ENCODE results near the gene LAIR2.

The LAIR2 gene

GRCh38 chr19:54521860-54522513 is 19.4 kb downstream of the LAIR2 start:
- no peak for TF ChIP-seq ZNF274 (IDR thresholded peaks at IDR 0.05; ENCODE audit: low read depth, low read length)
- H3K4me3 ChIP-seq (ENCODE audit: low read length): peak overlapping the region; percentile 11; the same call in 1 of the 2 replicates

DNA sequence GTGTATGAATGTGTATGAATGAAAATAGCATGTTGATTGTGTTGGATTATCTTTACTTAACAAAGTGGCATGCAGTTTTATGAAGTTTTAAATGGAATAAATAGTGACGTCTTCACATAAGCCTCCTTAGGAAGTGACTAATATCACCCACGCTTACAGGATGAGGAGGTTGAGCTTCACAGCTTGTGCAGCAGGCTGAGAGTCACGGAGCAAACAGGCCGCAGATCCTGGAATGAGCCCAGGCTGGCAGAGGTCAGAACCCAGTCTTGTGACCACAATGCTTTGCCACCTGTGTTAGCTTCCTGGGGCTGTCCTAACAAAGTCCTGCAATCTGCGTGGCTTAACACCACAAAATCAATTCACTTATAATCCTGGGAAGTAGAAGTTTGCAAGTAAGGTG is 20.8 kb downstream of the LAIR2 start:
- no peak for TF ChIP-seq ZNF274 (IDR thresholded peaks at IDR 0.05; ENCODE audit: low read depth, low read length)
- H3K4me3 ChIP-seq (ENCODE audit: low read length): no peak overlapping the region

- H3K4me3 ChIP-seq (ENCODE audit: low read length): no peak overlapping the region
- no peak for TF ChIP-seq ZNF274 (IDR thresholded peaks at IDR 0.05; ENCODE audit: low read depth, low read length)
Observed at GRCh38 chr19:54525636-54526035, 23.0 kb downstream of the LAIR2 start.

DNA sequence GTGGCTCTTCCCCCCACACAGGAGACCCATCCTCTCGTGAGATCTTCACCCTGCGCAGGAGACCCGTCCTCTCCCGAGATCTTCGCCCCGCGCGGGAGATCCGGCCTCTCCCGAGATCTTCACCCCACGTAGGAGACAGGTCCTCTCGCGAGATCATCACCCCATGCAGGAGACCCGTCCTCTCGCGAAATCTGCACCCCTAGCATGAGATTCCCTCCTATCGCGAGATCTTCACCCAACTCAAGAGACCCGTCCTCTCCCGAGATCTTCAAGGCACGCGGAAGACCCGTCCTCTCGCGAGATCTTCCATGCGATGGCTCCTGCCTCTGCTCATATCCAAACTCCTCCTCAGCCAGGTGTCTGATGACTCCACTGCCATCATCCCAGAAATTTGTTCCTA is 24.3 kb downstream of the LAIR2 start:
- no peak overlapping the region for H3K4me3 ChIP-seq (ENCODE audit: low read length)
- TF ChIP-seq ZNF274 (IDR thresholded peaks at IDR 0.05; ENCODE audit: low read depth, low read length): no peak

GRCh38 chr19:54530866-54531265 is 28.2 kb downstream of the LAIR2 start:
- no peak overlapping the region for H3K4me3 ChIP-seq (ENCODE audit: low read length)
- TF ChIP-seq ZNF274 (IDR thresholded peaks at IDR 0.05; ENCODE audit: low read depth, low read length): no peak

GRCh38 chr19:54532528-54532927 is 29.9 kb downstream of the LAIR2 start:
- no peak for TF ChIP-seq ZNF274 (IDR thresholded peaks at IDR 0.05; ENCODE audit: low read depth, low read length)
- peak overlapping the region; percentile 62; the same call in 1 of the 2 replicates for H3K4me3 ChIP-seq (ENCODE audit: low read length)

GRCh38 chr19:54533476-54533875 is 30.8 kb downstream of the LAIR2 start:
- H3K4me3 ChIP-seq (ENCODE audit: low read length): peak overlapping the region; percentile 62; the same call in 1 of the 2 replicates
- no peak for TF ChIP-seq ZNF274 (IDR thresholded peaks at IDR 0.05; ENCODE audit: low read depth, low read length)

DNA sequence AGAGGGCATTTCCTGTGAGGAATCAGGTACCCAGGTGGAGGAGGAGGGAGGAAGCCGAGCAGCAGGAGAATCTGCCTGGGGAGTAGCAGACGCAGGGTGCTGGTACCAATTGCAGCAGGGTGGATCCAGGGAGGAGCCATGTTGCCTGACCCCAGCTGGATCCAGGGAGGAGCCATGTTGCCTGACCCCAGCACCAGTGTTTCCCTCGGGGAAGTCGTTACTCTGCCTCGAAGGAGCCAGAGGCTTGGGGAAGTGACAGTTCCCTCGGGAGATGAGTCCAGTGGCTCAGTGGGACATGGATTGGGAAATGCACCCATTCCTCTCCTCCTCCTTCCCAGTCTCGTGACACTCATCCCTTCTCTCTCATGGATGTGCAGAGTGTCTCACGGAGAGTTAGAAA is 31.5 kb downstream of the LAIR2 start:
- H3K4me3 ChIP-seq (ENCODE audit: low read length): no peak overlapping the region
- no peak for TF ChIP-seq ZNF274 (IDR thresholded peaks at IDR 0.05; ENCODE audit: low read depth, low read length)

GRCh38 chr19:54535601-54536000 is 33.0 kb downstream of the LAIR2 start:
- TF ChIP-seq ZNF274 (IDR thresholded peaks at IDR 0.05; ENCODE audit: low read depth, low read length): no peak
- no peak overlapping the region for H3K4me3 ChIP-seq (ENCODE audit: low read length)

DNA sequence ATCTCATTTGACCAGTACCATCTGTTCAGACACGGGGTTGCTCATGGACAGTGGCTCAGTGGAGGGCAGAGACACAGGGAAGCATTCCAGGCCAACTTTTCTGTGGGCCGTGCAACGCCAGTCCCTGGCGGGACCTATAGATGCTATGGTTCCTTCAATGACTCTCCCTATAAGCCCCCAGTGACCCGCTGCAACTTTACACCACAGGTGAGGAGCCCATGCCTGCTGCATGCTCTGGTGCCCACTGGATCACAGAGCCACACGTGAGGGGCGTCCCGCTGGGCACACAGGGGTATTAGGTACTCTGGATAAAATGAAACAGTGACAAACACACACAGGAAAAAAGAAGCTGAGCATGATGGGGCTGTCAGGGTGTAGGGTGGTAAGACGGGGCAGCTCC is 34.3 kb downstream of the LAIR2 start:
- H3K4me3 ChIP-seq (ENCODE audit: low read length): no peak overlapping the region
- no peak for TF ChIP-seq ZNF274 (IDR thresholded peaks at IDR 0.05; ENCODE audit: low read depth, low read length)

DNA sequence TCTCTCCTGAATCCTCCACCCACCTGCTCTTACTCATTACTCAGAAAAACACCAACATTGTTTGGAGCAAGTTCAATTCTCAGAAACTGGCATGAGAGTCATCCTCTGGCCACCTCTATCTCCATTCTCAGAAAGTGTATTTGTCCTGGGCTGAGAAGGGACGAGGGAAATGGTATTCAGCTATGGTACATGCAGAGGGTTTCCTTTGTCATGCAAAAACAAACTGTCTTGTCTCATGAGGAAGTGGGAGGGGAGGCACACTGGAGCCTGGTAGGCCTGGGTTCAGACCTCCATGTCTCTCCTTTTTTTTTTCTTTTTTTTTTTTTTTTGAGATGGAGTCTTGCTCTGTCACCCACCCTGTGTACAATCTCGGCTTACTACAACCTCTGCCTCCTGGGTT is 39.1 kb downstream of the LAIR2 start:
- no peak overlapping the region for H3K4me3 ChIP-seq (ENCODE audit: low read length)
- TF ChIP-seq ZNF274 (IDR thresholded peaks at IDR 0.05; ENCODE audit: low read depth, low read length): no peak

DNA sequence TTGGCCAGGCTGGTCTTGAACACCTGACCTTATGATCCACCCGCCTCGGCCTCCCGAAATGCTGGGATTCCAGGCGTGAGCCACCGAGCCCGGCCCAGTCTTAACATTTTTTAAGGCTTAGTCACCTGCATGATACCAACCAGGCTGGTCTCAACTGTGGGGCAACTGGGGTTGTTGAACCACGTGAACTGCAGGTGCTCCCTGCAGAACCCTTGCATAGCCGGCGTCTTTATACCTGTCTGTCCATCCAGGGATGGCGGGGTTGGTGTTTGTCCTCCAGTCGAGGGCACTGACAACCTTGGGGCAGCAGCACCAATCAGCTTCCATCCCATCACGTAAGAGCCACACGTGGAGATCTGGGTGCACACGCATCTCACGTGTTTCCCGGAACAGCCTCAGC is 46.2 kb downstream of the LAIR2 start:
- no peak overlapping the region for H3K4me3 ChIP-seq (ENCODE audit: low read length)
- no peak for TF ChIP-seq ZNF274 (IDR thresholded peaks at IDR 0.05; ENCODE audit: low read depth, low read length)

DNA sequence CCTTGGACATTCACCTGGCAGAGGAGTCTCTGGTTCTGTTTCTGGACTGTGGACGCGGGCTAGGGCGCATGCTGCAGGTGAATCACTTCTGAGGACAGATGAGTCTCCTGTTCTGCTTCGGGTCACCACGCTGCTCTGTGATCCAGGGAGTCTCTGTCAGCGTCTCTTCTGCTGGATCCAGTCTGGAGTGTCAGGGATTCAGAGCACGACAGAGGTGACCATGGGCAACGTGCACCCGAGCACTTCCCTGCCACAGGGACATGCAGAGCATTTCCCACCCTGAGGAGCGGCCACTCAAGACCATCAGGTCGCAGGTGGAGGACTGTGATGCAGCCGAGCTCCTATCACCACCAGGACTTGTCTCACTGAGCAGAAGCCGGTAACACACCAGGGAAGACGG is 46.6 kb downstream of the LAIR2 start:
- H3K4me3 ChIP-seq (ENCODE audit: low read length): no peak overlapping the region

DNA sequence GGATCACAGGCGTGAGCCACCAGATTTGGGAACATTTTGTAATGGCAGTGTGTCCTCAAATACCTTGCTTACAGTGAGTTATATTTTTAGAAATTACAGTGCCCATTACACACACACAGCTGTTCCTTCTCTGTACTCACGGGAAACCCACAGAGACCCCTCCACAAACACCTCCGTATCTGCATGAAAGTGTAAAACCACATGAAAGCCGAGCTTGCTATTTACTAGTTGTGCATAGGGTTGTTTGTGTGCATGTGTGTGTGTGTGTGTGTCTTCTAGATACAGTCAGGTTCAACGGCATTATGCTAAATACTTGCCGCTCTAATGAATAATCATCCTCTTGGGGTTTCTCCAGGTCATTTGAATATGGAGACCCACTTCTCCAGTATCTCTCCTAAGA is 48.7 kb downstream of the LAIR2 start:
- no peak overlapping the region for H3K4me3 ChIP-seq (ENCODE audit: low read length)
- no peak for TF ChIP-seq ZNF274 (IDR thresholded peaks at IDR 0.05; ENCODE audit: low read depth, low read length)

More for the DNA sequence above, 46.6 kb downstream of the LAIR2 start:
- TF ChIP-seq ZNF274 (IDR thresholded peaks at IDR 0.05; ENCODE audit: low read depth, low read length): no peak

DNA sequence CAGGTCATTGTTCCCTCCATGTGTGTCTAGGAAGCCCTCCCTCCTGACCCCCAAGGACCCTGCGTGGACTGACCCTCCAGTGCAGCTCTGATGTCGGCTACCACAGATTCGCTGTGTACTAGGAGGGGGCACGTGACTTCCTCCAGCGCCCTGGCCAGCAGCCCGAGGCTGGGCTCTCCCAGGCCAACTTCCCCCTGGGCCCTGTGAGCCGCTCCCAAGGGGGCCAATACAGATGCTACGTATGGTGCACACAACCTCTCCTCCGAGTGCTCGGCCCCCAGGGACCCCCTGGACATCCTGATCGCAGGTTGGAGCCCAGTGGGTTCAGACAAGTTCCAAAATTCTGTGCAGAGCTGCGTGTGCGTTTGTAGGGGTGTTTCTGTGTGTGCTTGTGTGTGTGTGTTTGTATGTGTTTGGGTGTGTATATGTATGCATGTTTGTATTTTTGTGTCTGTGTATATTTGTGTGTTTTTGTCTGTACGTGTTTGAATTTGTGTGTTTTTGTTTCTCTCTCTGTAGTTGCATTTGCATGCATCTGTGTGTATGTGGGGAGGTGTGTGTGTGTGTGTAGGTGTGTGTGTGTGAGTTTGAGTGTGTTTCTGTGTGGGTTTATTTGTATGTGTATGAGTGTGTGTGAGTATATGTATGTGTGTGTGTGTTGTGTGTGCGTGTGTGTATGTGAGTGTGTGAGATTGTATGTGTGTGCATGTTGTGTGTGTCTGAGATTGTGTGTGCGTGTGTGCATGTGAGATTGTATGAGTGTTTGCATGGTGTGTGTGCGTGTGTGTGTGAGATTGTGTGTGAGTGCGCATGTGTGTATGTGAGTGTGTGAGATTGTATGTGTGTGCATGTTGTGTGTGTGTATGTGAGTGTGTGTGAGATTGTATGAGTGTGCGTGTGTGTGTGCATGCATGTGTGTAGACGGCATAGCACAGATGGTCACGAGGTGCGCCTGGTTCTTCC is 49.6 kb downstream of the LAIR2 start:
- peak overlapping the region; percentile 35; the same call in 1 of the 2 replicates for H3K4me3 ChIP-seq (ENCODE audit: low read length)
- no peak for TF ChIP-seq ZNF274 (IDR thresholded peaks at IDR 0.05; ENCODE audit: low read depth, low read length)
